ENCODE data around the gene EIF2S1.
"Not testable (repeated sequence)": the region's sequence is repeated elsewhere in the genome, so short reads cannot be mapped to it uniquely, and the experiment has no call there.

Gene EIF2S1

GRCh38 chr14:67371247-67372148, 11.4 kb downstream of the EIF2S1 start:
- no peak for DNase-seq (ENCODE audit: low spot score)

DNA sequence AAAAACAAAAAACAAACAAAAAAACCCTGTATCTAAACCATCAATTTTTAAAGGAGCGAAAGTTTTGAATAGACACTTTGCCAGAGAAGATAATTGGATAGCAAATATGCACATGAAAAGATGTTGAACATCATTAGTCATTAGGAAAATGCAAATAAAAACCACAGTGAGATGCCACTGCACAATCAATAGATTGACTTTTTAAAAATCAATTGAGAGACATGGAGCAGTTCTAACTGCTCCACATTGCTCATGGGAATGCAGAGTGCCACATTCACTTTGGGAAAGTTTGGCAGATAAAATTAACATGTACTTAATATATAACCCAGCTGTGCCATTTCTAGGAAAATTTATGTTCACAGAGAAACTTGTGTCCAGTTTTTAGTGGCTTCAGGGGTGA, 12.7 kb downstream of the EIF2S1 start:
- DNase-seq (ENCODE audit: low spot score), result no peak

- no peak for DNase-seq (ENCODE audit: low spot score)
Measured at GRCh38 chr14:67373347-67373746, 13.2 kb downstream of the EIF2S1 start.

GRCh38 chr14:67377916-67378315, 17.8 kb downstream of the EIF2S1 start:
- DNase-seq (ENCODE audit: low spot score), result no peak

DNA sequence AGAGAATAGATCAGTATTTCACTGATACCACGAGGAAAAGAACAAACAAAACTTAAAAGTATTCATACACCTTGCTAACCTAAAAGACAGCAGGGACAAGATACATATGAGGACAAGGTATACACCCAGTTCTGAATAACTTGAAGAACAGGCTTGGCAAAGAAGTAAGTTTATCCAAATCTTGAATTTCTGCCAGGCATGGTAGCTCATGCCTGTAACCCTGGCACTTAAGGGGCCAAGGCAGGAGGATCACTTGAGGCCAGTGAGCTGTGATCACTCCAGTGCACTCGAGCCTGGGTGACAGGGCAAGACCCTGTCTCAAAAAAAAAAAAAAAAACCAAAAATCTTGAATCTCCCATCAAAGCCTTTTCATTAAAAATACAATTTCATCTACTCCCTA, 25.0 kb downstream of the EIF2S1 start:
- DNase-seq (ENCODE audit: low spot score), result no peak

DNA sequence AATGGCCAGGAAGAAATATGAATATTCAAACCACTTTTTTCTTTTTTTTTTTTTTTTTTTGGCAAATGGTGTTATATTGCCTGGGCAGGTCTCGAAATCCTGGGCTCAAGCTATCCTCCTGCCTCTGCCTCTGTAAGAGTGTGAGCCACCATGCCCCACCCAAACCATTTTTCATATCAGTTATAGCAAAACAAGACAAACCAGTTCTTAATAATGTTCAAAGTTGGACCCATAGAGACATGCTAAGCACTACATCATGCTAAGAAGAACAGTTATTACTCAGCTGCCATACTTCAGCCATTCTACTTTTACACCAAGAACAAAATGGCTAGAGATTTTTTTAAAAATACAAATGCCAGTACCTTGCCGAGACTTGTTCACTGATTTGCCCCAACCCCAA, 25.5 kb downstream of the EIF2S1 start:
- DNase-seq (ENCODE audit: low spot score), result no peak

GRCh38 chr14:67387195-67387594, 27.1 kb downstream of the EIF2S1 start:
- DNase-seq (ENCODE audit: low spot score), result peak; percentile 48

DNA sequence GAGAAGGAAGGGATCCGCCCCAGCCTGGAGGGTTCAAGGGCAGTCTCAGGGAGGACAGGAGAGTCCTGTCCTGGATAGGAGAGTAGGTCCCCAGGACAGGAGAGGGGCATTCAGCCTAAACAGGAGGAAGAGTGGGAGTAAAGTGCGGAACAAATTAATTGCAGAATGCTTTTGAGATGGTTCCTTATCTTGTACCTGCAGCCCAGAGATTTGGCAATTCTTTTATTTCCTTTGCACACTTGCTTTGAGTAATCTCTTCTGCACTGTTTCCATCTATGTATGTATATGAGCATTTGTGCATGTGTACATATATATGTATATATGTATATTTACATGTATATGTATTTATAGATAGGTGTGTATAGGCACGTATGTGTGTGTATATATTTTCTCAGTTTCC, 29.1 kb downstream of the EIF2S1 start:
- DNase-seq (ENCODE audit: low spot score), result no peak

- DNase-seq (ENCODE audit: low spot score), result no peak
Measured at GRCh38 chr14:67389811-67390534, 29.8 kb downstream of the EIF2S1 start.

- DNase-seq (ENCODE audit: low spot score), result no peak
Measured at GRCh38 chr14:67391268-67391667, 31.1 kb downstream of the EIF2S1 start.

- DNase-seq (ENCODE audit: low spot score), result no peak
Measured at GRCh38 chr14:67392123-67392522, 32.0 kb downstream of the EIF2S1 start.

DNA sequence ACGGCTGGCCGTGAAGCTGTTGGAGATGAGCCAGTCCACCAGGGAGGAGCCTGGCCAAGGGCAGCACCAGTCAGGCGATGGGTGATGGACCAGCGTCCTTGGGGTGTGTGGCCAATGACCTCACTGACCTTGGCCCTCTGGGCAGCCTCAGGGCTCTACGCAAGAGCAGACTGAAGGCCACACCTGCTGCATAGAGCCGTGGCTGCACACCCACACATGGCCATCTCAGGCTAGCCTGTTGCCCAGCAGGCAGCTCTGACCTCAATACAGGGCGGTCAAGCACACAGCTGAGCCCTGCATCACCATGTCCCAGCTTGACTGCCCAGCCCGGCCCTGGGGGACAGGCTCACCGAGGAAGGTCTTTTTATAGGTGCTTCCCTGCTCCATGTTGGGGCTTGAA, 32.7 kb downstream of the EIF2S1 start:
- no peak for DNase-seq (ENCODE audit: low spot score)

DNA sequence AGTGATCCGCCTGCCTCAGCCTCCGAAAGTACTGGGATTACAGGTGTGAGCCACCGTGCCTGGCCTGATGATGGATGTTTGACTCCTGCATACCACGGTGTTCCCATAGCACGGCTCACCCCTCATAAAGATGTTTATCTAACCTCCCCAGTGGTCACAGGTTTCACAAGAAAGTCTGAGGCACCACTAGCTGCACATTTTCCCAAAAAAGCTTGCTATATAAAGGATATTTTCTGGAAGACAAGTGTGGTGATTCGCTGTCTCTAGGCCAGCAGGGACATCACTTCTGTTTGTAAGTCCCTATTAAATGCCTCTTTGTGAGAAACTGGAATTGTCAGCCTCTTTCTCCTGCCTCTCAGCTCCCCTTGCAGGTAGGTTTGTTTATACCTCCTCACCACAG, 33.6 kb downstream of the EIF2S1 start:
- no peak for DNase-seq (ENCODE audit: low spot score)

DNA sequence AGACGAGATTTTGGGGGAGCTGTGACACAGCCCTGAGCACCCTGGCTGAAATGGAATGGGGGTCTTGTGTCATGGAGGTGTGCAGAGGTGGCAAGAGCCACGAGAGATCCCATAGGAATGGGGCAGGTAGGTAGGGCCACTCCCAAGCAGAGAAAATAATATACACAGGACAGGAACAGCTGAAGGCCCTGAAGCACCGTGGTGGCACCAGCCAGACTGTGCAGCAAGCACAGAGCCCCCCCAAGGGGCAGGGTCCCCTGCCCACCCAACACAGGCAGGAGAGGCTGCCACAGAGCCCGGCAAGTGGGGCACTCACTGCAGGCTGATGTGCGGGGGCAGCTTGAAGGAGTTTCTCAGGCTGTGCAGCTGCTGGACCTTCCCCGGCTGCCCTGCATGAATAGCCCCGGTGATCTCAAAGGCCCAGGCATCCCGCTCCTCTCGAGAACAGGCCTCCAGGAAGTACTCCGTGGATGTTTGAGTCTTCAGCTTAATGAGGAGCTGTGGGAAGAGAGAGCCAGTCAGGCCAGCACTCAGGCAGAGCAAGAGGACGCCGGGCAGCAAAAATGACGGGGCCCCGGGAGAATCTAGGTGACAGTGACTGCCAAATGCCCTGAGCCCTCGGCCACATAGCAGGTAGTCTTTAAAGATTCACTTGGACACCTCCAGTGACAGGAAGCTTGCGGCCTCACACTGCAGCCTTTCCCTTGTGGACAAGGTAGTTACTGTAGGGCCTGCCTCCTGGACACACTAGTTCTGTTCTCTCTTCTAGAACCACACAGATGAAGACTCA, 35.2 kb downstream of the EIF2S1 start:
- no peak for DNase-seq (ENCODE audit: low spot score)

GRCh38 chr14:67395876-67396189, 35.7 kb downstream of the EIF2S1 start:
- no peak for DNase-seq (ENCODE audit: low spot score)

- no peak for DNase-seq (ENCODE audit: low spot score)
Measured at GRCh38 chr14:67396381-67396970, 36.3 kb downstream of the EIF2S1 start.

DNA sequence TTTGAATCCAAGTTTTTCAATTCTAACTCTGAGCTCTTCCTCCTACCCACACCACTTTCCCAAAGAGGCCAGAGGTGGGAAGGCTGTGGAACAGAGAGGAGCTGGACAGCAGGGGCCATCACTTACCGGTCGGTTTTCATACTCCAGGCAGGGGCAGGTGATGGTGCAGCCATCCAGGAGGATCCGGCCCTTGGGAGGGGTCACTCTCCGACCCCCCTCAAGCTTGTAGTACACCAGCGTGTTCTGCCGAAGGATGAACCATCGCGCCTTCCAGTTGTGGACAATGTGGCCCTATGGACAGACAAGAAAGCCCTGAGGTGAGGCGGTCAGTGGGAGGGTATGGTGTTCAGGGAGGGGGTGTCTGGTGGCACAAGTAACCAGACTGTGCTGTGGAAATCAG, 37.4 kb downstream of the EIF2S1 start:
- DNase-seq (ENCODE audit: low spot score), result no peak

GRCh38 chr14:67400434-67400833, 40.3 kb downstream of the EIF2S1 start:
- no peak for DNase-seq (ENCODE audit: low spot score)

DNA sequence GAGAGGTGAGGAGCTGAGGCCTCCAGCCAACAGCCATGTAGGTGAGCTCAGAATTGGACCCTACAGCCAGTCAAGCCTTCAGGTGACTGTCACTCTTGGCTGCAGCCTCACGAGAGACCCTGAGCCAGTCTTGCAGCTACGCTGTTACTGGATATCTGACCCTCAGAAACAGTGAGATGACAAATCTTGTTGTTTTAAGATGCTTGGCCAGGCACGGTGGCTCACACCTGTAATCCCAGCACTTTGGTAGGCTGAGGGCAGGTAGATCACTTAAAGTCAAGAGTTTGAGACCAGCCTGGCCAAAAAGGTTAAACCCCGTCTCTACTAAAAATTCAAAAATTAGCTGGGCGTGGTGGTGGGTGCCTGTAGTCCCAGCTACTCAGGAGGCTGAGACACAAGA, 45.6 kb downstream of the EIF2S1 start:
- DNase-seq (ENCODE audit: low spot score), result no peak

DNA sequence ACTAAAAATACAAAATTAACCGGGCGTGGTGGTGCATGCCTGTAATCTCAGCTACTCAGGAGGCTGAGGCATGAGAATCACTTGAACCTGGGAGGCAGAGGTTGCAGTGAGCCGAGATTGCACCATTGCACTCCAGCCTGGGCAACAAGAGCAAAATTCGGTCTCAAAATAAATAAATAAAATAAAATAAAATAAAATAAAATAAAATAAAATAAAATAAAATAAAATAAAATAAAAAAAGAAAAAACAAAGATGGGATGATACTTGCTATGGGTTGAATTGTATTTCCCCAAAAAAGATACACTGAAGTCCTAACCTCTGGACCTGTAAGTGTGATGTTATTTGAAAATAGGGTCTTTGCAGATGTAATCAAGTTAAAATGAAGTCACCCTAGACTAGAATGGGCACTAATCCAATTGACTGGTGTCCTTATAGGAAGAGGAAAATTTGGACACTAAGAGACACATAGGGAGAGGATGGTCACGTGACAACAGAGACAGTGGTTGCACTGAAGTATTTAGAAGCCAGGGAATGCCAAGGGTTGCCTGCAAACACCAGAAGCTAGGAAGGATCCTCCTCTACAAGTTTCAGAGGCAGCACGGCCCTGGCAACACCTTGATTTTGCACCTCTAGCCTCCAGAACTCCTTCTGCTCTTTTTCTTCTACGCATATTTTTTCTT, 48.1 kb downstream of the EIF2S1 start:
- DNase-seq (ENCODE audit: low spot score), result not testable (repeated sequence)

DNA sequence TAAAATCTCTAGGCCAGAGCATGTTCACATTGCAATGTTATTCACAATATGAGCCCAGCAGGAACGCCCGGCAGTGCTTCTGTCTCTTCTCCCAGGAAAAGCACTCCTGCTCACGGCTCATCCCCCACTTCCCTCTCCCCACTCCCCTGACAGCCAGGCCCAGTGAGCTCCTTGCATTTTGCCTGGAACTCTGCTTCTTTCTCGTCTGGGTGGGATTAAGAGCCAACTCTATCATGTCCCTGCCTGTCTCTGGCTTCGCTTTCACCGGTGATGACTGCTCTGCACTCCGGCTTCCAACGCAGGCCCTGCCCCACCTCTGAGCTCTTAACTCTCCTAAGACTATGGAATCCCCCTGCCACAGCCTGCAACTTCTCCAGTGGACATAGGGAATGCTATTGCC, 49.3 kb downstream of the EIF2S1 start:
- DNase-seq (ENCODE audit: low spot score), result no peak

GRCh38 chr14:67410313-67410712, 50.2 kb downstream of the EIF2S1 start:
- DNase-seq (ENCODE audit: low spot score), result no peak
